WERI-Rb-1 (cell line): ENCODE measurements around the gene GJB2.

Experiments used
- DNase-seq: peaks from one replicate; pipeline ENCODE4 v3.0.0-alpha.2; 2020
- H3K27ac ChIP-seq: fragments of 250-450 bp; sonication (Bioruptor Pico); 2 replicates; pipeline ENCODE4 v1.5.1; 2020; ENCODE audit warnings: mild to moderate bottlenecking, moderate library complexity
- H3K27me3 ChIP-seq: fragments of 250-450 bp; sonication (Bioruptor Pico); 2 replicates; pipeline ENCODE4 v1.5.1; 2021; ENCODE audit warnings: mild to moderate bottlenecking, low read depth, moderate library complexity; ENCODE audit not compliant: insufficient read depth, severe bottlenecking
- H3K36me3 ChIP-seq: fragments of 250-450 bp; sonication (Bioruptor Pico); 2 replicates; pipeline ENCODE4 v1.5.1; 2020; ENCODE audit warnings: mild to moderate bottlenecking, moderate library complexity
- H3K4me3 ChIP-seq: 2 replicates; pipeline ENCODE4 v1.5.1; 2011; ENCODE audit warnings: low read depth, mild to moderate bottlenecking, control low read depth, low read length
- H3K9me3 ChIP-seq: fragments of 250-450 bp; sonication (Bioruptor Pico); 2 replicates; pipeline ENCODE4 v1.5.1; 2021; ENCODE audit warnings: mild to moderate bottlenecking, moderate library complexity; ENCODE audit not compliant: severe bottlenecking
- TF ChIP-seq, protein P1 (sequence below): IDR thresholded peaks from 2 replicates; pipeline ENCODE4 v1.5.1; 2011; ENCODE audit warnings: low read depth, mild to moderate bottlenecking, control low read depth, inconsistent platforms, low read length

Gene GJB2

DNA sequence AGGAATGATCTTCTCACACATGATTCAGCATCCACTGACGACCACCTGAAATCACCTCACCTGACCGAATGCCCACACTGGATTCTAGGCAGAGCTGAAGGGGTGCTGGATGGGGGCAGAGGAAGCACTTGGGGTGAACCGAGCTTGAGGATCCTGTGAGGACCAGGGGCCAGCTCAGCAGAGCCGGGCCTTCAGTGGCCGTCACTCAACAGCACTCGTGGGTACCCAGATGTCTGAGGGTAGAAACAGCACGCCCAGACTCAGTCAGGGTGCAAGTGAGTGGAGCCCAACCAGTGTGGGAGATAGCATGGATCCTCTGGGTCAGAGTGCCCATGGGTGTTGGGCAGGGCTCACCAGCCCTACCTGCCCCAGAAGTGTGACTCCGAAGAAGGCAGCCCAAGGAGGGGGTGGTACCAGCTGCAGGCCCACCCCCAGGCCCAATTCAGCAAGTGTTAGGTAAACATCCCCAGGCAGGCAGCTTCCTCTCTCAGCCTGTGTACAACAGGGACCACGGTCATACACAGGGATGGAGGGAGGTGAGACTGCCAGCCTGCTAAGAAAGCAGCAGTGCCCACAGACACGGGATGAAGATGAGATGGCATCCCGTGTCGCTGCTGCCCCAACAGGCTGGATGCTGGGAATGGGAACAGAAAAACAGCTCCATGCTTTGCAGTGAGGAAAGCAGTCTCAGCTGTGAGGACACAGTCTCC is 48.4 kb downstream of the GJB2 start:
- Histone ChIP-seq H3K4me3 (no peak overlapping the region), H3K27ac (no peak overlapping the region), H3K9me3 (peaks cover 6% of the 10 kb centered on the region), H3K36me3 (no peaks in the 10 kb centered on the region), H3K27me3 (peaks cover 99% of the 10 kb centered on the region)
- DNase-seq = no peak
- TF ChIP-seq, protein P1, sequence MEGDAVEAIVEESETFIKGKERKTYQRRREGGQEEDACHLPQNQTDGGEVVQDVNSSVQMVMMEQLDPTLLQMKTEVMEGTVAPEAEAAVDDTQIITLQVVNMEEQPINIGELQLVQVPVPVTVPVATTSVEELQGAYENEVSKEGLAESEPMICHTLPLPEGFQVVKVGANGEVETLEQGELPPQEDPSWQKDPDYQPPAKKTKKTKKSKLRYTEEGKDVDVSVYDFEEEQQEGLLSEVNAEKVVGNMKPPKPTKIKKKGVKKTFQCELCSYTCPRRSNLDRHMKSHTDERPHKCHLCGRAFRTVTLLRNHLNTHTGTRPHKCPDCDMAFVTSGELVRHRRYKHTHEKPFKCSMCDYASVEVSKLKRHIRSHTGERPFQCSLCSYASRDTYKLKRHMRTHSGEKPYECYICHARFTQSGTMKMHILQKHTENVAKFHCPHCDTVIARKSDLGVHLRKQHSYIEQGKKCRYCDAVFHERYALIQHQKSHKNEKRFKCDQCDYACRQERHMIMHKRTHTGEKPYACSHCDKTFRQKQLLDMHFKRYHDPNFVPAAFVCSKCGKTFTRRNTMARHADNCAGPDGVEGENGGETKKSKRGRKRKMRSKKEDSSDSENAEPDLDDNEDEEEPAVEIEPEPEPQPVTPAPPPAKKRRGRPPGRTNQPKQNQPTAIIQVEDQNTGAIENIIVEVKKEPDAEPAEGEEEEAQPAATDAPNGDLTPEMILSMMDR = no peak

DNA sequence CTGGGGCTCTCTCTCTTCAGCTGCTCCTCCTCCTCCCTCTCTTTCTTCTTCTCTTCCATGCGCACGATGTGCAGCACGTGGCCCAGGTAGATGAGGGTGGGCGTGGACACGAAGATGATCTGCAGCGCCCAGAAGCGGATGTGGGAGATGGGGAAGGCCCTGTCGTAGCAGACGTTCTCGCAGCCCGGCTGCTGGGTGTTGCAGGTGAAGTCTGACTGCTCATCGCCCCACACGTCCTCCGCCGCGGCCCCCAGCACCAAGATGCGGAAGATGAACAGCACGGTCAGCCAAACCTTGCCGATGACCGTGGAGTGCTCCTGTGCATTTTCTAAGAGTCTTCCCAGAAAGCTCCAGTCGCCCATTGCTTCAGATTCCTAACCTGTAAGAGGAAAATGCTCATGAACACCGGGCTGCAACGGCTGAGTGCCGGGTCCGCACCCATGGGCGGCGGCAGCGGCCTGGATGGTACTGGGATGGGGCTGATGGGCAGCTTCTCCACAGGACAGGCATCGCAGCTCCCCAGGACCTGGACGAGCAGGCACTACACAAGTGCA is 49.7 kb downstream of the GJB2 start:
- Histone ChIP-seq H3K4me3 (no peak overlapping the region), H3K27me3 (peaks cover 97% of the 10 kb centered on the region), H3K27ac (no peak overlapping the region), H3K36me3 (no peaks in the 10 kb centered on the region), H3K9me3 (peaks cover 6% of the 10 kb centered on the region)
- DNase-seq = no peak
- TF ChIP-seq, protein P1 = no peak

DNA sequence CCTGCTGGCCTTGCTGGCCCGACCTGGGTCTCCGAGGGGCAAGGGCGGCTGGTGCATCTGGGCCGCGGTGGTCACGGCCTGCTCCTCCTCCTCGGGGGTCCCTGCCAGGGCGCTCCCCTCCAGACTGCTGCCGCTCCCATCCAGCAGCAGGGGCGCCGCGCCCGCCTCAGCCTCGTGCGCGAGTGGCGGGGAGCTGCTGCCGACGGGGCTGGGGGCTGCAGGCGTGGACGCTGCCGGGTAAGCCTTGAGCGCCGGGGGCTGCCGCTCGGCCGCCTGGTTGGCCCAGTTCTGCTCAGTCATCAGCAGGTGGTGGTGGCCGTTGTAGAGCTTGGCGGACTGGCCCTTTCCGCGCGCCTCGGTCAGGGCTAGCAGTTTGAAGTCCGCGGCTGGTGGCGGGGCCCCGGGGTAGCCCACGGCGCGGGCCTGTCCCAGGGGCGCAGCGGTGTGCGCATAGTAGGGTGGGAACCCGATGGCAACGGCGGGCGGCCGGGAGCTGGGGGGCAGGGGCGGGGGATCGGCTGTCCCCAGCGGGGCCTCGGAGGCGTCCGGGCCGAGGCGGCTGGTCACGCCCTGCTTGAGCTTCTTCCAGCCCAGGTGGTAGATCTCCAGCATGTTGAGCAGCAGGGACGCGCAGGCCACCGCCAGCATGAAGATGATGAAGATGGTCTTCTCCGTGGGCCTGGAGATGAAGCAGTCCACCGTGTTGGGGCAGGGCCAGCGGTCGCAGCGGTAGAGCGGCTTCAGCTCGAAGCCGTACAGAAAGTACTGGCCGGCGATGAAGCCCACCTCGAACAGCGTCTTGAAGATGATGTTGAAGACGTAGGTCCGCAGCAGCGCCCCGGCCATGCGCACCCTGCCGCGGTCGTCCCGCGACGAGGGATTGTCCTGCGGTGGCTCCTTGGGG is 50.5 kb downstream of the GJB2 start:
- DNase-seq = no peak
- TF ChIP-seq, protein P1 = no peak
- H3K9me3 ChIP-seq = peaks cover 6% of the 10 kb centered on the region
- no peaks in the 10 kb centered on the region for H3K36me3 ChIP-seq
- H3K27ac ChIP-seq = no peak overlapping the region
- no peak overlapping the region for H3K4me3 ChIP-seq
- H3K27me3 ChIP-seq = peaks cover 97% of the 10 kb centered on the region

DNA sequence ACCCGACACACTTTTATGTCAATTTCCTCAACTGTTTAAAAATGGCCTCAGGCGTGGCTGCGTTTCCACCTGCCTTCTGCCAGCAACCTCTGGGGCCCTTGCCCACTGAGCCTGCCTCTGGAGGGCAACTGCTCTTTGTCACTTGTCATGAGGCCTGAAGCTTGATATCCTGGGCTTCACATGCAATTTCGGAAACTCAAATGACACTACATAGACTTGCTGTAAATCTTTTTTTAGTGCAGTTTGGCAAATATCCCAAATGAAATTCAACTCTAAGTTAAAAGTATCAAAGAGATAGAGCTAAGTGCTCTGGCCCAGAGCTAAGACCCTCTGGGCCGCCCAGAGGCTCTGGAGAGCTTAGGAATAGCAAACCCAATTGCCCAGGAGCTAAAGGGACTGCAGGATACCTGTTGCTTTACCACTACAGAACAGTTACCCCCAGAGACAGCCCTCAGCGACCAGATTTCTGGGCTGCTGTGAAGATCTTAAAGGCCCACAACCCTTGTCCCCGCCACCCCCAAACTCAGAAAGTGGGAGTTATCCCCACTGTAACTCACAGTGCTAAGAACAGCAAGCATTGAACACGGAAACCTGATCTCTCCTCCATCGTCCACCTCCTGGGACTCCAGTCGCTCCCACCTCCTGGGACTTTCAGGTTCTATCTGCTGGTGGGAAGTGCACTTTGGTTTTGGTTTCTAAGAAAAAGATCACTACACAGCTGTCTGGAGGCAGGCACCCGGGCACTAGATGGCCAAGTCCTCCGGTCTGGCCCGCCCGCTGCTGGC is 51.3 kb downstream of the GJB2 start:
- Histone ChIP-seq H3K27ac (no peak overlapping the region), H3K27me3 (peaks cover 94% of the 10 kb centered on the region), H3K36me3 (no peaks in the 10 kb centered on the region), H3K9me3 (peaks cover 6% of the 10 kb centered on the region), H3K4me3 (no peak overlapping the region)
- TF ChIP-seq, protein P1 = no peak
- no peak for DNase-seq

DNA sequence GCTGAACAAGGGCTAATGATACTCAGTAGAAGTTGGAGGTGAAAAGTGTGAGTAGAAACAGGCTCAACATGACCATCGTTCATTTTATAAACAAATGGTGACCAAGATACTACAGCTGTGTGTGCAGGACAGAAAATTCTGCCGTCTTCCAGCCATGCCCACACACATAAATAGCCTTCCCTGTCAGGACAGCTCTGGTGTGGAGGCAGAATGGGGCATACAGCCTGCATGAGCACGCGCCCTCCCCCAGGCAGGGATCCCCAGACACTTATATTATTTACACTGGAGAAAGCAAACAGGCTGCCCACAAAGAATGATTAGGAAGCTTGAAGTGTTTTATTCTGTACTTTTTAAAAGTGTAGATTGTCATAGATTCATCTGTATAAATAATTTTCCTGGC is 52.3 kb downstream of the GJB2 start:
- Histone ChIP-seq H3K9me3 (peaks cover 6% of the 10 kb centered on the region), H3K27ac (no peak overlapping the region), H3K4me3 (no peak overlapping the region), H3K36me3 (no peaks in the 10 kb centered on the region), H3K27me3 (peaks cover 87% of the 10 kb centered on the region)
- TF ChIP-seq, protein P1 = no peak
- DNase-seq = no peak
